ENCODE measurements around the gene GPR3.

Gene GPR3

GRCh38 chr1:27391511-27392095 is 819 bp upstream of the GPR3 start:
- TF ChIP-seq JUND (IDR thresholded peaks at IDR 0.05; ENCODE audit: low read depth), result no peak
- in situ Hi-C loops (cut with HindIII; ENCODE audit: low pct_unique_long_range_greater_than_20kb, low sequenced_read_pairs), result no loop called here
- peak in 1 of 2 experiments; percentile 44 for DNase-seq (ENCODE audit: low read depth in 1 of 2, low spot score in 1 of 2)

DNA sequence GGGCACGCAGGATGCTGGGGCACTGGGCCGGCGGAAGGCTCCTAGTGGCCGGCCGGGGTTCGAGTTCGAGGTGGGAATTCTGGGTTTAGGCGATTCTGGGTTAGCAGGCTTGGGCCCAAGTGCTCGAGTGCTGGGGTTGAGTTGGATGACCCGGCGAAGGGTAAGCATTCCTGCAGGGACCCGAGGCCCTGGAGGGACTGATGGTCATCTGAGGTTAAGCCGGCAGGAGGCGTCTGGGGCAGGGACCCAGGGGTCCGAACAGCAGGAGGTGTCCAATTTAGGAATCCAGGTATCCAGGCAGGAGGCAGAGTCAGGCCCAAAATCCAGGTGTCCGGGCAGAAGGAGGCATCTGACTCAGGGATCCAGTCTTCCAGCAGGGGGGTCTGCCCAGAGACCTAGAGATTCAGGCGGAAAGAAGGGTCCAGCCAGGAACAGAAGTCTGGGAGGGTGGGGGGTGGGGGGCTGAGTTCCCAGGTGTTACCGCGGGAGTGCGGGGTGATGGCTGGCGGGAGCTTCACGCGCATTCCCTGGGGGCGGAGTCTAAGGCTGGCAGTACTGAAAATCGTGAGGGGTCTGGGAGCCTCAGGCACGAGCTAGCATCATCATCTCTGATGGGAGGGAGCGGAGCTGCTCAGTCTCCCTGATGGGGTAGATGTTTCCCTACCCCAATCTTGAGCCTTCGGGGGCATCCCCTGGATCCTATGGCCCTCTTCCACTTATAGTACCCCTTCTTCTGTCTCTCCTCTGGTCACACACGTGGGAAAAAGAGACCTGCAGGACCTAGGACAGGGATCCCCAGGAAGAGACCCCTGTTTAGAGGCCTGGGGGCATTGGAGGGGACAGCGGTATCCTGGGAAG is 585 bp downstream of the GPR3 start:
- in situ Hi-C loops (cut with HindIII; ENCODE audit: low pct_unique_long_range_greater_than_20kb, low sequenced_read_pairs), result no loop called here
- no peak for DNase-seq (ENCODE audit: low read depth in 1 of 2, low spot score in 1 of 2)
- no peak for TF ChIP-seq JUND (IDR thresholded peaks at IDR 0.05; ENCODE audit: low read depth)

GRCh38 chr1:27393641-27394281 is 1.3 kb downstream of the GPR3 start:
- no peak for TF ChIP-seq JUND (IDR thresholded peaks at IDR 0.05; ENCODE audit: low read depth)
- in situ Hi-C loops (cut with HindIII; ENCODE audit: low pct_unique_long_range_greater_than_20kb, low sequenced_read_pairs), result no loop called here
- DNase-seq (ENCODE audit: low read depth in 1 of 2, low spot score in 1 of 2), result no peak

DNA sequence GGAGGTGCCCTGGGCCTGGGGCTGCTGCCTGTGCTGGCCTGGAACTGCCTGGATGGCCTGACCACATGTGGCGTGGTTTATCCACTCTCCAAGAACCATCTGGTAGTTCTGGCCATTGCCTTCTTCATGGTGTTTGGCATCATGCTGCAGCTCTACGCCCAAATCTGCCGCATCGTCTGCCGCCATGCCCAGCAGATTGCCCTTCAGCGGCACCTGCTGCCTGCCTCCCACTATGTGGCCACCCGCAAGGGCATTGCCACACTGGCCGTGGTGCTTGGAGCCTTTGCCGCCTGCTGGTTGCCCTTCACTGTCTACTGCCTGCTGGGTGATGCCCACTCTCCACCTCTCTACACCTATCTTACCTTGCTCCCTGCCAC is 1.8 kb downstream of the GPR3 start:
- no peak for TF ChIP-seq JUND (IDR thresholded peaks at IDR 0.05; ENCODE audit: low read depth)
- DNase-seq (ENCODE audit: low read depth in 1 of 2, low spot score in 1 of 2), result no peak
- in situ Hi-C loops (cut with HindIII; ENCODE audit: low pct_unique_long_range_greater_than_20kb, low sequenced_read_pairs), result no loop called here

DNA sequence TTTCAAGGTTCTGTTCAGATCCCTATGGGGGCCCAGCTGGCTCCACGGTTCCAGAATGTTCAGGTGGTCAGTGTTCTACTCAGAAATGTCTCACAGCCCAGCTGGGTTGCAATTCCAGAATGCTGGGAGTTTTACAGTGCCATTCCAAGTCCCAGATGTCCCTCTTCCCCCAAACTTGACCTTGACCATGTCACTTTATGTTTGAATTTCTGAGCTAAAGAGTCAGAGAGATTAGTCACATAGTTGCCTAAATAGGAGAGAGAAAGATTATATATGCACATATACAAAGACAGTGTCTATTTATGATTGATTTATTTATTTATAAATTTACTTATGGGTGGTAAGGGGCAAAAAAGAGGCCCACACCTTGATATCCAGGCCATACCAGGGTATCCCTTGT is 2.5 kb downstream of the GPR3 start:
- no peak for TF ChIP-seq JUND (IDR thresholded peaks at IDR 0.05; ENCODE audit: low read depth)
- in situ Hi-C loops (cut with HindIII; ENCODE audit: low pct_unique_long_range_greater_than_20kb, low sequenced_read_pairs), result no loop called here
- DNase-seq (ENCODE audit: low read depth in 1 of 2, low spot score in 1 of 2), result no peak

GRCh38 chr1:27395441-27396195 is 3.2 kb downstream of the GPR3 start:
- in situ Hi-C loops (cut with HindIII; ENCODE audit: low pct_unique_long_range_greater_than_20kb, low sequenced_read_pairs), result no loop called here
- DNase-seq (ENCODE audit: low read depth in 1 of 2, low spot score in 1 of 2), result peak; percentile 59 to 77
- TF ChIP-seq JUND (IDR thresholded peaks at IDR 0.05; ENCODE audit: low read depth), result no peak

DNA sequence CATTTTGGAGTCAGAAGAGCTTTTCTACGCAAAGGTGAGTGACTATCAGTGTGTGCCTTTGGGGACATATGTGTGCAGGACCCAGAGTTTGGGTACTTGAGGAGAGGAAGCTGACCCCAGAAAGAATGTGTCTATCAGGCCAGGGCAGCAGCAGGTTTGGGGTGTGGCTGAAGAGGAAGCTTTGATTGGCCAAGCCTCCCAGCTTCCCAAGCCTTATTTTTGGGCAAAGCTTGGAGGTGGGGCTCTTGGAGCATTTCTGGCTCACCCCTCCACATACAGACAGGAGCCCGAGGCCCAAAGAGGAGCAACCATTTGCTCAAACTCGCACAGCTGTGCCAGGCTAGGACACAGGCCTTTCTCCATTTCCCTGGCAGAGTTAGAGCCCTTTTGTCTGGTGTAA is 4.7 kb downstream of the GPR3 start:
- in situ Hi-C loops (cut with HindIII; ENCODE audit: low pct_unique_long_range_greater_than_20kb, low sequenced_read_pairs), result no loop called here

DNA sequence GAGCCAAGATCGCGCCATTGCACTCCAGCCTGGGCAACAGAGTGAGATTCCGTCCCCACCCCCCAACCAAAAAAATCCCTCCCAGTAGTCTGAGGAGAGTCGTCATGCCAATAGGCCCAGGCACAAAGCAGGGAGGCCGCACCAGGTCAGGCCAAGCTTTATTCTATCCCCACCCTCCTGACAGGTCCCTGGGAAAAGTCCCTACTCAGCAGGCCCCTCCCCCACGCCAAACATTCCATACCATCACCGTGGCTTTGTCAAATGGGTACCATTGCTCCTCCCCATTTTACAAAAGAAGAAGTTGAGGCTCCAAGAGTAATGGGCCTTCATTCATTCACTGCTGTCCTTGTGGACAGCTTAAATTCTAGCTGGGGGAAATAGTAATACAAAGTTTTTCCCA is 5.3 kb downstream of the GPR3 start:
- in situ Hi-C loops (cut with HindIII; ENCODE audit: low pct_unique_long_range_greater_than_20kb, low sequenced_read_pairs), result no loop called here

More for the DNA sequence above, 4.7 kb downstream of the GPR3 start:
- no peak for TF ChIP-seq JUND (IDR thresholded peaks at IDR 0.05; ENCODE audit: low read depth)
- no peak for DNase-seq (ENCODE audit: low read depth in 1 of 2, low spot score in 1 of 2)

DNA sequence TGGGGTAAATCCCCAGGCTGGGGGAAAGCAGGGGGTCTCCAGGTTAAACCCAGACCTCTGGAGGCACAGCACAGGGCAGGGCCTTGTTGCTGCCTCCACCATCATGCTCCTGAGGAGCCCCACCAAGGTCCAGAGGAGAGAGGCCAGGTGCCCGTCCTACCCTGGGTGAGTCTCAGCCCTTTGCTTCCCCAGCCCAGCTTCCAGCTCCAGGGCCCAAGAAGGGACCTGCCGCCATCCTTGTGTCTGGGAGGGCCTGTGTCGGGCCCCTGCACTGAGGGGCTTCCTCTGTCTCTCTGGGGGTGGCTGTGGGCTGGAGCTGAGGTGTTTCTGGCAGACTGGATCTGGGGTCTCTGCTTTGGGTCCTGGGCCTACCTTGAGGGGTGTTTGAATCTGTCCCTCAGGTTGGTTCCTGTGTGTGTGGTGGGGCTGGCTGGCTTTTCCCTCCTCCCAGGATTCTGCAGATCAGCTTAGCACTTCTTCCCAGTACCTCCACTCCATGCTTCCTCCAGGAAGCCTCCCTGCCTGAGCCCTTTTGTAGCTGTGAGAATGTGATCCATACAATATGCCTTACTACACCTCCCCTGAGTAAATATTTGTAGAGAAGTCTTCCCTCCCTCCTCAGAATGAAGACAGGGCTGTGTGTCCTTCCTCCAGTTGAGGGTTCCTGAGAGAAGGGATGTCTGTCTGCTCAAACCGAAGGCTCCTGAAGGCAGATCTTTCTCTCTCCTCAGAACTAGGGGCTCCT is 6.2 kb downstream of the GPR3 start:
- no peak for TF ChIP-seq JUND (IDR thresholded peaks at IDR 0.05; ENCODE audit: low read depth)
- in situ Hi-C loops (cut with HindIII; ENCODE audit: low pct_unique_long_range_greater_than_20kb, low sequenced_read_pairs), result no loop called here
- DNase-seq (ENCODE audit: low read depth in 1 of 2, low spot score in 1 of 2), result peak in 1 of 2 experiments; percentile 52

More for the DNA sequence above, 5.3 kb downstream of the GPR3 start:
- no peak for DNase-seq (ENCODE audit: low read depth in 1 of 2, low spot score in 1 of 2)
- no peak for TF ChIP-seq JUND (IDR thresholded peaks at IDR 0.05; ENCODE audit: low read depth)

- no peak for TF ChIP-seq JUND (IDR thresholded peaks at IDR 0.05; ENCODE audit: low read depth)
- in situ Hi-C loops (cut with HindIII; ENCODE audit: low pct_unique_long_range_greater_than_20kb, low sequenced_read_pairs), result no loop called here
- DNase-seq (ENCODE audit: low read depth in 1 of 2, low spot score in 1 of 2), result no peak
Measured at GRCh38 chr1:27399251-27400025, 7.0 kb downstream of the GPR3 start.

Data from T47D (cell line).